WTC11 (cell line): ENCODE results near the gene UBL7.

ENCODE experiments used
- CBFB ChIP-seq: sonication (generic); formaldehyde crosslinking; IDR thresholded peaks from 2 replicates; pipeline ENCODE4 v1.8.1; 2022; ENCODE audit warnings: mild to moderate bottlenecking, low read depth, missing genetic modification reagents
- CTCF ChIP-seq: fragments of 200-600 bp; IDR thresholded peaks from 2 replicates; pipeline ENCODE4 v1.8.0; 2022; ENCODE audit warnings: antibody characterized with exemption
- E2F5 ChIP-seq: sonication (generic); formaldehyde crosslinking; IDR thresholded peaks from 2 replicates; pipeline ENCODE4 v1.8.1; 2022; ENCODE audit warnings: mild to moderate bottlenecking, moderate library complexity, missing genetic modification reagents
- ESRRA ChIP-seq: sonication (generic); formaldehyde crosslinking; IDR thresholded peaks from 2 replicates; pipeline ENCODE4 v1.8.1; 2022; ENCODE audit warnings: mild to moderate bottlenecking, missing genetic modification reagents, borderline replicate concordance
- GABPB1 ChIP-seq: sonication (generic); formaldehyde crosslinking; IDR thresholded peaks from 2 replicates; pipeline ENCODE4 v1.8.1; 2023; ENCODE audit warnings: mild to moderate bottlenecking, missing genetic modification reagents
- STAT6 ChIP-seq: sonication (generic); formaldehyde crosslinking; conservative IDR thresholded peaks from 2 replicates; pipeline ENCODE4 v1.8.1; 2023; ENCODE audit warnings: mild to moderate bottlenecking, low read depth, missing genetic modification reagents, moderate library complexity
- TCF7 ChIP-seq: sonication (generic); formaldehyde crosslinking; IDR thresholded peaks from 2 replicates; pipeline ENCODE4 v1.8.0; 2022; ENCODE audit warnings: mild to moderate bottlenecking, low read depth, missing genetic modification reagents, moderate library complexity
- USF2 ChIP-seq: sonication (generic); formaldehyde crosslinking; IDR thresholded peaks from 2 replicates; pipeline ENCODE4 v1.8.1; 2023; ENCODE audit warnings: mild to moderate bottlenecking, missing genetic modification reagents, moderate library complexity
- ZNF263 ChIP-seq: sonication (generic); formaldehyde crosslinking; IDR thresholded peaks from 2 replicates; pipeline ENCODE4 v1.8.1; 2022; ENCODE audit warnings: low read depth, mild to moderate bottlenecking, moderate library complexity, missing genetic modification reagents
- ZNF423 ChIP-seq: fragments of 250-450 bp; sonication (Bioruptor Pico); IDR thresholded peaks from 2 replicates; pipeline ENCODE4 v2.1.2; 2022; ENCODE audit warnings: mild to moderate bottlenecking, moderate library complexity

- TF ChIP-seq CBFB (CRISPR knock-in tag): no peak
- TF ChIP-seq ESRRA (CRISPR knock-in tag): no peak
- TF ChIP-seq CTCF: no peak
- TF ChIP-seq TCF7 (CRISPR knock-in tag): no peak
- no peak for TF ChIP-seq USF2 (CRISPR knock-in tag)
- no peak for TF ChIP-seq ZNF423
- TF ChIP-seq STAT6 (CRISPR knock-in tag): no peak
- TF ChIP-seq ZNF263: no peak
- no peak for TF ChIP-seq GABPB1
- TF ChIP-seq E2F5: no peak
Observed at GRCh38 chr15:74422265-74422651, 38.7 kb downstream of the UBL7 start.
